Ovary (tissue), 9 donors: ENCODE measurements around the gene TSFM. TPM values are rescaled to one million over a fixed set of nuclear protein-coding genes. Genes with fewer than 3 reads are reported as not detected.

Experiments
- DNase-seq, 5 donors: peaks; one replicate each; pipeline ENCODE4 v3.0.0-alpha.2; 2019 to 2020
- H3K27ac ChIP-seq, 2 donors: fragments of 200-600 bp; one replicate each; pipeline versions ENCODE4 v1.5.1 to v1.8.0; 2019 to 2022
- H3K27me3 ChIP-seq: fragments of 200-600 bp; one replicate; pipeline ENCODE4 v1.8.0; 2022
- H3K36me3 ChIP-seq: fragments of 200-600 bp; sonication (generic); one replicate; pipeline ENCODE4 v1.5.1; 2019
- H3K4me1 ChIP-seq: one replicate; pipeline ENCODE4 v1.8.1; 2013; ENCODE audit warnings: mild to moderate bottlenecking, moderate library complexity; ENCODE audit not compliant: insufficient read depth
- H3K4me3 ChIP-seq: fragments of 200-600 bp; sonication (generic); one replicate; pipeline ENCODE4 v1.5.1; 2017
- H3K9me3 ChIP-seq, 2 donors: fragments of 200-600 bp in 1 of 2; sonication (generic) in 1 of 2; one replicate each; pipeline versions ENCODE4 v1.5.1 to v1.8.1; 2013 to 2019; ENCODE audit warnings: mild to moderate bottlenecking in 1 of 2, moderate library complexity in 1 of 2
- EP300 ChIP-seq: sonication (generic); formaldehyde crosslinking; IDR thresholded peaks from one replicate; pipeline ENCODE4 v1.6.1; 2017; ENCODE audit warnings: antibody characterized with exemption
- POLR2A ChIP-seq: fragments of 450-650 bp; IDR thresholded peaks from one replicate; pipeline ENCODE4 v1.6.1; 2017; ENCODE audit warnings: antibody characterized with exemption, mild to moderate bottlenecking, moderate library complexity
- WGBS, 3 donors: extraction: QIAGEN DNeasy Blood & Tissue Kit in 1 of 3; methylation state at CpG; one replicate each; pipeline versions ENCODE4 v1.1.5 to v1.1.7; 2013 to 2017; 5-methylcytosine and 5-hydroxymethylcytosine counted together
- intact Hi-C, 4 donors: fragments of 100-400 bp; cut with DNase I; formaldehyde crosslinking; loops; one replicate each; pipeline versions ENCODE4 v1.11.0 to v1.15.1; 2022 to 2023
- polyA plus RNA-seq, 2 donors: library from polyadenylated mRNA; stranded (reverse); fragments of 200-250 nt in 1 of 2; fragments of 350-450 nt in 1 of 2; fragmentation: Illumina TruSeq in 1 of 2; extraction: RNeasy Lipid Tissue Mini Kit (QIAGEN cat#74804) in 1 of 2; gene quantifications; one replicate each; pipeline ENCODE4 v1.2.3, GENCODE V29; 2013 to 2014
- total RNA-seq, 7 donors: library from RNA; depleted of rRNA in 2 of 7; stranded (reverse); fragments of >200 nt in 2 of 7; fragmentation: NEBNext Ultra II Directional in 3 of 7; extraction: Animal tissue kit (Norgen Biotek cat#: 25700) in 3 of 7; gene quantifications; one replicate each; pipeline versions ENCODE4 v1.1.0 to v1.2.4, GENCODE V29; 2016 to 2023
- TF ChIP-seq, protein P1 (sequence below), 3 donors: fragments of 450-650 bp in 2 of 3; fragments of 200-600 bp in 1 of 3; IDR thresholded peaks; one replicate each; pipeline versions ENCODE4 v1.5.1 to v1.8.0; 2016 to 2022; ENCODE audit warnings: antibody characterized with exemption in 3 of 3, mild to moderate bottlenecking in 1 of 3
- donor health status: DM: no; HTN: no; CAD: no; lungs with moderate emphysema.
- donor health status: DM: no; HTN: no; CAD: no.
- donor health status: Bipolar disorder and iron deficiency.
- donor health status: DM: yes; HTN: yes; CAD: no.
- donor health status: DM: no; HTN: no; CAD: no.
- donor health status: DM: yes; HTN: yes; CAD: no.

TSFM gene
- total and polyA plus RNA-seq, 9 donors, result 13.2 to 28.1 (median 20.1) TPM

DNA sequence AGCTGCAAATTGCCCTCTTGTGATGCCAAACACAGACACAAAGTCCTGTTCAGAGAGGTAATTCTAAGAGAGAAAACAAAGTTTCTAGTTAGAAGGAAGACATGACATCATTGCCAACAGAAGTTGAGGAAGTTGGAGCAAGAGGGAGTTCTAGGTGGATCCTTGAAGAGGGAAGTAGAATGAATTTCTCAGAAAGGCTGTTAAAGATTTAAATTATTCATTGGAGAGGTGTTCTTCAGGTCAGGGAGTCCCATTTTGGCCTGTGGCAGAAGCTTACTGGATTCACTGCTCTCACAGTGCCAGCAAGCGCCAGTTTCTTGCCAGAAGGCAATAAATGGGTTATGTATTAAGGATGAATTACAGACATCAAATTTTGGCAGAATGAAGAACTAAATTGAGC is 15.3 kb downstream of the TSFM start:
- TF ChIP-seq, protein P1, sequence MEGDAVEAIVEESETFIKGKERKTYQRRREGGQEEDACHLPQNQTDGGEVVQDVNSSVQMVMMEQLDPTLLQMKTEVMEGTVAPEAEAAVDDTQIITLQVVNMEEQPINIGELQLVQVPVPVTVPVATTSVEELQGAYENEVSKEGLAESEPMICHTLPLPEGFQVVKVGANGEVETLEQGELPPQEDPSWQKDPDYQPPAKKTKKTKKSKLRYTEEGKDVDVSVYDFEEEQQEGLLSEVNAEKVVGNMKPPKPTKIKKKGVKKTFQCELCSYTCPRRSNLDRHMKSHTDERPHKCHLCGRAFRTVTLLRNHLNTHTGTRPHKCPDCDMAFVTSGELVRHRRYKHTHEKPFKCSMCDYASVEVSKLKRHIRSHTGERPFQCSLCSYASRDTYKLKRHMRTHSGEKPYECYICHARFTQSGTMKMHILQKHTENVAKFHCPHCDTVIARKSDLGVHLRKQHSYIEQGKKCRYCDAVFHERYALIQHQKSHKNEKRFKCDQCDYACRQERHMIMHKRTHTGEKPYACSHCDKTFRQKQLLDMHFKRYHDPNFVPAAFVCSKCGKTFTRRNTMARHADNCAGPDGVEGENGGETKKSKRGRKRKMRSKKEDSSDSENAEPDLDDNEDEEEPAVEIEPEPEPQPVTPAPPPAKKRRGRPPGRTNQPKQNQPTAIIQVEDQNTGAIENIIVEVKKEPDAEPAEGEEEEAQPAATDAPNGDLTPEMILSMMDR (IDR thresholded peaks at IDR 0.05), result no peak
- TF ChIP-seq EP300, result no peak
- TF ChIP-seq POLR2A, result no peak
- no peak overlapping the region for H3K27ac ChIP-seq
- H3K27me3 ChIP-seq, result no peaks in the 10 kb centered on the region
- WGBS, 3 donors, result 90 to 96% (median 94%) methylated on average over 1 of the region's 1 CpG
- no peaks in the 10 kb centered on the region for H3K9me3 ChIP-seq
- intact Hi-C loops, result loop anchor here in 1 of 4 donors (5.0 kb wide), 1 partner anchor 34 kb away; no protein-coding TSS in a partner anchor
- no peak overlapping the region for H3K4me3 ChIP-seq
- no peaks in the 10 kb centered on the region for H3K4me1 ChIP-seq
- H3K36me3 ChIP-seq, result no peaks in the 10 kb centered on the region
- DNase-seq, result no peak

DNA sequence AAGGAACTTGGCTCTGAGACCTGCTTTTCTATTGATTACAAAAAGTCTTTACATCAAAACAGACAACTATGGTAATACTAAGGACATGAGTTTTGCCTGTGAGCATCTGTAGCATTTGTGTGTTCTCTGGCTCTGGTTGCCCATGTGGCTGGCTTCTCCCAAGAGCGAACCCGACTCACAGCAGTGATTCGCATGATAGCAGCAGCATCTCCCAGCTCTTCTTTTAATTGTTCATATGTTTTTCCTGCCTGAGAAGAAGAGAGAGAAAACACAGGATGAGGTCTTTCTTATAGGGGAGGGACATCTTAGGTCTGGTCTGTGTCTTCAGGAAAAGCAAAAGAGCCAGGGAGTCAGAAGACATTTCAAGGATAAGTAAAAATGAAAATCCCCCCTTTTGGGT is 18.4 kb downstream of the TSFM start:
- TF ChIP-seq, protein P1 (IDR thresholded peaks at IDR 0.05), result no peak
- no peak for TF ChIP-seq EP300
- TF ChIP-seq POLR2A, result no peak
- DNase-seq, result no peak
- Histone ChIP-seq H3K27ac (no peak overlapping the region), H3K4me3 (no peak overlapping the region), H3K36me3 (no peaks in the 10 kb centered on the region), H3K9me3 (no peaks in the 10 kb centered on the region), H3K27me3 (no peaks in the 10 kb centered on the region), H3K4me1 (no peaks in the 10 kb centered on the region)
- intact Hi-C loops, result no loop called here
- WGBS, 3 donors, result 87 to 97% (median 93%) methylated on average over 3 of the region's 3 CpGs

DNA sequence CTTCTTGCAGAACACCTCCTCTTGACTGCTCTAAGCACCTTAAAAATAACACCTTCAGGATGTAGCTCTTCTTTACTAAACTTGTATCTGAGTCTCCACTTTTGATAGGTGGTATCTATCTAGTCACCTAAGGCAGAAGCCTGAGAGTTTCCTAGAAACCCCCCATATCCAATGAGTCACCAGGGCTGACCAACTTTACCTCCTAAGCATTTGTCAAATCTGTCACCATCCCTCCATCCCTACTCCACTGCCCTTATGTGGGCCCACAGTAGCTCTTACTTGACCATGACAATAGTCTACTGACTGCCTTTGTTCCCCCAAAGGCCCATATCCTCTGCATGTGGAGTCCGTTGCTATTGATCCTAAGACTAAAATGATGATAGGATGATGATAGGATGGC is 20.0 kb downstream of the TSFM start:
- intact Hi-C loops, result no loop called here
- no peak overlapping the region for H3K27ac ChIP-seq
- no peak for DNase-seq
- no peak overlapping the region for H3K4me3 ChIP-seq
- no peaks in the 10 kb centered on the region for H3K4me1 ChIP-seq
- no peak for TF ChIP-seq EP300
- TF ChIP-seq POLR2A, result no peak
- TF ChIP-seq, protein P1 (IDR thresholded peaks at IDR 0.05), result no peak
- no peaks in the 10 kb centered on the region for H3K9me3 ChIP-seq
- H3K27me3 ChIP-seq, result no peaks in the 10 kb centered on the region
- H3K36me3 ChIP-seq, result no peaks in the 10 kb centered on the region
- WGBS, 3 donors, result 96% methylated on average over 1 of the region's 1 CpG

DNA sequence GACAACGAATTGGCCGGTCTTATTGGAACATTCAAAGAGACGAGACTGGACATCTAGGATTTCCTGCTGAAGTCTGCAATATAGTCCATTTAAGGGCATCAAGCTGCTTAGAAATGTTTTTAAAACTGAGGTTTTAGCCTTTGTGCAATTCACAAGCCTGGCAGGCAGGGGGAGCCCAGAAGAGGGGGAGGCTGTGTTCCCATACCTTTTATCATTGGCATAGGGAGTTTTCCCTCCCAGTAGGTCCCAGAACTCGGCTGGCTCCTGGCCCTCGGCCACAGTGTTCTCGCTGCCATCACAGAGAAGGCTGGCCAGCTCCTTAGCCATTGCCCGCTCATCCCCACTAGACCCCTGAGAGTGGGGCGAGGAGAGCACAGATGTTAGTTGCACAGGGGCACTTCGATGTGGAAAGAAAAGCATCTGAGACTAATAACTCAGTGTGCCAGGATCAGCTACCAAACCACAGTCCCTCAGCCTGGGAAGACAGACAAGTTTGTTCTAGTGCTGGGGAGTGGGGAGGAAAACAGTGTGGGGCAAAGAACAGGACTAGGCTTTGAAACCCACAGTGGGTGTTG is 20.8 kb downstream of the TSFM start:
- DNase-seq, result peak in 3 of 5 donors; percentile 48 to 69 (median 58)
- TF ChIP-seq POLR2A (no peak), EP300 (no peak)
- TF ChIP-seq, protein P1 (IDR thresholded peaks at IDR 0.05), result peak; percentile 49 to 74 (median 50)
- intact Hi-C loops, result no loop called here
- H3K4me3 ChIP-seq, result no peak overlapping the region
- no peaks in the 10 kb centered on the region for H3K36me3 ChIP-seq
- no peaks in the 10 kb centered on the region for H3K27me3 ChIP-seq
- H3K9me3 ChIP-seq, result no peaks in the 10 kb centered on the region
- H3K4me1 ChIP-seq, result no peaks in the 10 kb centered on the region
- peak overlapping the region in 1 of 2 donors; percentile 13 for H3K27ac ChIP-seq
- 36 to 41% (median 40%) methylated on average over 9 of the region's 9 CpGs for WGBS, 3 donors
